Thyroid gland (tissue), 4 donors: Measurements from ENCODE around the gene STEAP1B.

Source experiments
- CTCF ChIP-seq, 6 experiments: fragments of 200-600 bp in 3 of 6; fragments of 450-650 bp in 3 of 6; sonication (generic) in 3 of 6; IDR thresholded peaks; one replicate each; pipeline ENCODE4 v1.5.1; 2016 to 2019; ENCODE audit warnings: antibody characterized with exemption in 6 of 6, mild to moderate bottlenecking in 2 of 6, inconsistent platforms in 1 of 6, moderate library complexity in 1 of 6
- POLR2A ChIP-seq, 2 donors: fragments of 450-650 bp; IDR thresholded peaks; one replicate each; pipeline ENCODE4 v1.6.1; 2017; ENCODE audit warnings: antibody characterized with exemption in 2 of 2, mild to moderate bottlenecking in 2 of 2, moderate library complexity in 1 of 2

DNA sequence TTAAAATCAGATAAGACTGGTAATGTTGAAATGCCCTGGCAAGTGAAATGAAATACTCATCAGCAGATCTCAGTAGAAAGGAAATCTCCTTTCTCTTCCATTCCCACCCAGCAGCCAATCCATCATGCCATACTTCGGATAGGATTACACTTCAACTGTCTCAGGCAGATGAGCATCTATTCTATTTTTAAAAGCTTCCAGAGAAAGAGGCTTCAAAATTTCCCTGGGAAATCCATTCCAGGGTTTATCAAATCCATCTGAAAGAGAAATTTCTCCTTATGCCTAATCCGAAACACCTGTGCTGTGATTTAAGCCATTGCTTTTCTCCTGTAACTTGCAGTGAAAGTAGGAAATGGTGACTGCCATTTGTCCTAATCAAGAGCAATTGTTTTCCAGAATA lies 82.6 kb downstream of the STEAP1B start:
- TF ChIP-seq CTCF (IDR thresholded peaks at IDR 0.05) (no peak), POLR2A (IDR thresholded peaks at IDR 0.05) (no peak)
